CD8-positive, alpha-beta memory T cell (primary cell): ENCODE measurements around the gene TPMT. TPM values are rescaled to one million over a fixed set of nuclear protein-coding genes. Genes with fewer than 3 reads are reported as not detected.

Source experiments
- CTCF ChIA-PET: fragments of 350-600 bp; sonication (Branson Sonifier 250); formaldehyde crosslinking; loops from one replicate; lab custom pipeline; 2021; ENCODE audit warnings: antibody characterized with exemption; lab: Charles Lee
- POLR2A ChIA-PET: fragments of 350-600 bp; sonication (Branson Sonifier 250); formaldehyde crosslinking; loops from one replicate; lab custom pipeline; 2021; ENCODE audit warnings: antibody characterized with exemption; lab: Charles Lee
- DNase-seq, 5 donors: peaks; one replicate each; pipeline versions ENCODE4 v3.0.0 to v3.0.0-alpha.2; 2020 to 2022; ENCODE audit warnings: mixed read lengths in 1 of 5
- H3K27ac ChIP-seq: one replicate; pipeline ENCODE4 v1.7.0; 2013; ENCODE audit warnings: low read depth, mild to moderate bottlenecking, low read length, moderate library complexity
- H3K27me3 ChIP-seq: 2 replicates; pipeline ENCODE4 v1.7.0; 2013; ENCODE audit warnings: low read length, mild to moderate bottlenecking; ENCODE audit not compliant: insufficient read depth, poor library complexity, severe bottlenecking
- H3K36me3 ChIP-seq: 2 replicates; pipeline ENCODE4 v1.7.0; 2013; ENCODE audit warnings: mild to moderate bottlenecking, low read length, moderate library complexity; ENCODE audit not compliant: insufficient read depth
- H3K4me1 ChIP-seq: 2 replicates; pipeline ENCODE4 v1.7.0; 2013; ENCODE audit warnings: mild to moderate bottlenecking, low read length, moderate library complexity; ENCODE audit not compliant: insufficient read depth
- H3K4me3 ChIP-seq: 2 replicates; pipeline ENCODE4 v1.7.0; 2013; ENCODE audit warnings: mild to moderate bottlenecking, low read length
- H3K9me3 ChIP-seq: 2 replicates; pipeline ENCODE4 v1.7.0; 2013; ENCODE audit warnings: mild to moderate bottlenecking, low read length
- H3K27ac Mint-ChIP-seq, 8 donors: one replicate each; pipeline ENCODE4 v1.8.0; 2020 to 2021; ENCODE audit warnings: mixed read lengths in 8 of 8, mild to moderate bottlenecking in 6 of 8, inconsistent platforms in 3 of 8, moderate library complexity in 3 of 8
- H3K27me3 Mint-ChIP-seq, 2 donors: one replicate each; pipeline ENCODE4 v1.8.0; 2020 to 2021; ENCODE audit warnings: mixed read lengths in 2 of 2, mild to moderate bottlenecking in 1 of 2, moderate library complexity in 1 of 2
- H3K36me3 Mint-ChIP-seq, 3 donors: one replicate each; pipeline ENCODE4 v1.8.0; 2020 to 2021; ENCODE audit warnings: mixed read lengths in 3 of 3, inconsistent platforms in 1 of 3, mild to moderate bottlenecking in 1 of 3
- H3K4me1 Mint-ChIP-seq, 3 donors: one replicate each; pipeline ENCODE4 v1.8.0; 2020 to 2021; ENCODE audit warnings: mixed read lengths in 3 of 3, inconsistent platforms in 1 of 3, mild to moderate bottlenecking in 1 of 3
- H3K4me3 Mint-ChIP-seq, 7 donors: one replicate each; pipeline ENCODE4 v1.8.0; 2020 to 2021; ENCODE audit warnings: mixed read lengths in 7 of 7, mild to moderate bottlenecking in 6 of 7, moderate library complexity in 4 of 7, inconsistent platforms in 2 of 7
- H3K9me3 Mint-ChIP-seq, 5 donors: one replicate each; pipeline ENCODE4 v1.8.0; 2020 to 2022; ENCODE audit warnings: mixed read lengths in 5 of 5, mild to moderate bottlenecking in 3 of 5, moderate library complexity in 2 of 5, inconsistent platforms in 1 of 5
- polyA plus RNA-seq: library from polyadenylated mRNA; unstranded; fragments of 300-500 nt; fragmentation: Illumina TruSeq; gene quantifications from one replicate; pipeline ENCODE4 v1.2.3, GENCODE V29; 2021
- total RNA-seq, 2 experiments: library from RNA; stranded (reverse); gene quantifications; one replicate each; pipeline ENCODE4 v1.2.3, GENCODE V29; 2021

TPMT gene
- total and polyA plus RNA-seq, 3 experiments from 2014 or later, result 9.1 to 14.9 (median 9.7) TPM

- H3K4me3 ChIP-seq, result no peak overlapping the region
- no peaks in the 10 kb centered on the region for H3K36me3 ChIP-seq
- no peak overlapping the region for H3K27ac ChIP-seq
- ChIA-PET CTCF (interaction anchor here (0.6 kb wide), 1 partner anchor 666 kb away, joined by 3 read pairs; no protein-coding TSS in a partner anchor), POLR2A (no interaction called here)
- H3K27me3 Mint-ChIP-seq, result peaks cover 11 to 42% of the 10 kb centered on the region in 2 donors
- H3K36me3 Mint-ChIP-seq, result peaks cover 0 to 6% (median 2%) of the 10 kb centered on the region in 3 donors
- DNase-seq, result no peak
- H3K4me3 Mint-ChIP-seq, result no peak overlapping the region
- no peaks in the 10 kb centered on the region for H3K4me1 Mint-ChIP-seq
- no peaks in the 10 kb centered on the region for H3K9me3 ChIP-seq
- H3K9me3 Mint-ChIP-seq, result peaks cover 11 to 17% (median 12%) of the 10 kb centered on the region in 5 donors
- H3K4me1 ChIP-seq, result no peaks in the 10 kb centered on the region
- H3K27ac Mint-ChIP-seq, result no peak overlapping the region
- no peaks in the 10 kb centered on the region for H3K27me3 ChIP-seq
Measured at GRCh38 chr6:18101873-18102272, 53.0 kb downstream of the TPMT start.

- Histone ChIP-seq H3K36me3 (no peaks in the 10 kb centered on the region), H3K27me3 (no peaks in the 10 kb centered on the region), H3K27ac (no peak overlapping the region), H3K4me3 (no peak overlapping the region), H3K9me3 (no peaks in the 10 kb centered on the region), H3K4me1 (no peaks in the 10 kb centered on the region)
- H3K4me1 Mint-ChIP-seq, result no peaks in the 10 kb centered on the region
- peaks cover 11 to 45% of the 10 kb centered on the region in 2 donors for H3K27me3 Mint-ChIP-seq
- POLR2A ChIA-PET, result no interaction called here
- DNase-seq, result no peak
- peaks cover 0 to 6% (median 2%) of the 10 kb centered on the region in 3 donors for H3K36me3 Mint-ChIP-seq
- CTCF ChIA-PET, result no interaction called here
- H3K9me3 Mint-ChIP-seq, result peaks cover 6 to 13% (median 7%) of the 10 kb centered on the region in 5 donors
- H3K4me3 Mint-ChIP-seq, result no peak overlapping the region
- H3K27ac Mint-ChIP-seq, result no peak overlapping the region
Measured at GRCh38 chr6:18101271-18101670, 53.6 kb downstream of the TPMT start.

GRCh38 chr6:18100296-18100695 is 54.6 kb downstream of the TPMT start:
- Histone ChIP-seq H3K4me3 (no peak overlapping the region), H3K9me3 (no peaks in the 10 kb centered on the region), H3K27me3 (no peaks in the 10 kb centered on the region), H3K36me3 (no peaks in the 10 kb centered on the region), H3K27ac (no peak overlapping the region), H3K4me1 (no peaks in the 10 kb centered on the region)
- ChIA-PET CTCF (no interaction called here), POLR2A (no interaction called here)
- peaks cover 0 to 6% (median 0%) of the 10 kb centered on the region in 5 donors for H3K9me3 Mint-ChIP-seq
- H3K36me3 Mint-ChIP-seq, result peaks cover 0 to 2% (median 0%) of the 10 kb centered on the region in 3 donors
- H3K27ac Mint-ChIP-seq, result no peak overlapping the region
- H3K4me3 Mint-ChIP-seq, result no peak overlapping the region
- DNase-seq, result no peak
- H3K4me1 Mint-ChIP-seq, result no peaks in the 10 kb centered on the region
- peaks cover 11 to 41% of the 10 kb centered on the region in 2 donors for H3K27me3 Mint-ChIP-seq

DNA sequence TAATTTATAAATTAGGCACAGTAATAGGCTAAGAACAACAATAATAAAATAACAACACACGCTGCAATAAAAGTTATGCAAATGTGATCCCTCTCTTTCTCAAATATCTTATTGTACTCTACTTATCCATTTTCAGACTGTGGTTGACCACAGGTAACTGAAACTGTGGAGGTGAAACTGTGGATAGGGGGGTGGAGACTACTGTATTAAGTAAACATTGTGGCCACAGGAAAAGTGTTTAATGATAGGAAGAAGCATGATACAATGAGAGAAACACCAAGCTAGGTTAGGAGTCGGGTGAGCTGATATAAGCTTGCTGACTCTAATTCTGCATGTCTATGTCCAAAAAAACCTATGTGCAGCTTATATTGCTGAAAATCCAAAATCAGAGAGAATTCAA is 55.4 kb downstream of the TPMT start:
- CTCF ChIA-PET, result no interaction called here
- Histone ChIP-seq H3K27ac (no peak overlapping the region), H3K9me3 (no peaks in the 10 kb centered on the region), H3K36me3 (no peaks in the 10 kb centered on the region), H3K4me1 (no peaks in the 10 kb centered on the region), H3K27me3 (no peaks in the 10 kb centered on the region), H3K4me3 (no peak overlapping the region)
- peaks cover 0 to 2% (median 0%) of the 10 kb centered on the region in 3 donors for H3K36me3 Mint-ChIP-seq
- H3K4me3 Mint-ChIP-seq, result no peak overlapping the region
- no peaks in the 10 kb centered on the region for H3K4me1 Mint-ChIP-seq
- H3K27ac Mint-ChIP-seq, result no peak overlapping the region
- peaks cover 11 to 41% of the 10 kb centered on the region in 2 donors for H3K27me3 Mint-ChIP-seq
- H3K9me3 Mint-ChIP-seq, result peaks cover 0 to 6% (median 0%) of the 10 kb centered on the region in 5 donors
- no peak for DNase-seq
- POLR2A ChIA-PET, result no interaction called here

- CTCF ChIA-PET, result no interaction called here
- no peak overlapping the region for H3K4me3 Mint-ChIP-seq
- no peaks in the 10 kb centered on the region for H3K36me3 Mint-ChIP-seq
- Histone ChIP-seq H3K4me1 (no peaks in the 10 kb centered on the region), H3K27ac (no peak overlapping the region), H3K36me3 (no peaks in the 10 kb centered on the region), H3K4me3 (no peak overlapping the region), H3K9me3 (no peaks in the 10 kb centered on the region), H3K27me3 (no peaks in the 10 kb centered on the region)
- DNase-seq, result no peak
- POLR2A ChIA-PET, result no interaction called here
- peaks cover 0 to 2% (median 0%) of the 10 kb centered on the region in 5 donors for H3K9me3 Mint-ChIP-seq
- H3K27me3 Mint-ChIP-seq, result peaks cover 5 to 19% of the 10 kb centered on the region in 2 donors
- H3K4me1 Mint-ChIP-seq, result no peaks in the 10 kb centered on the region
- H3K27ac Mint-ChIP-seq, result no peak overlapping the region
Measured at GRCh38 chr6:18096423-18096822, 58.5 kb downstream of the TPMT start.

DNA sequence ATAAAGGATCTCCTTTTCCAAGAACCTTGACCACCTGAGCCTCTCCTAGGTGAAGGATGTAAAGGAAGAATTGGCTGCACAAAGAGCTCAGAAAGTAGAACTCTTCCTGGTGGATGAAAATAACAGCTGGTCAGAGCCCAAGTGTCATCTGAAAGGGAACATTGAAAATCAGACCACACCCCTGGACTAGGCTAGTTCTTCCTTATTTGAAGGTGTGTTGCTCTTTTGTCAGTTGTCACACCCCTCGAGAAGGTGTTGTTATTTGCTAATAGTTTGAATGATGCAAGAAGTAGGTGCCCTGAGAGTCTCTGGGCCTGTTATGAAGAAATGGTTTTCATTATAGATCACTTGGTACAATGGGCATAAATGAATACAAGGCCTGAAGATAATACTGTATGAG is 63.5 kb downstream of the TPMT start:
- no peaks in the 10 kb centered on the region for H3K4me1 ChIP-seq
- Mint-ChIP-seq H3K4me1 (no peaks in the 10 kb centered on the region), H3K36me3 (no peaks in the 10 kb centered on the region), H3K4me3 (no peak overlapping the region), H3K9me3 (peaks cover 3 to 12% (median 8%) of the 10 kb centered on the region in 5 donors), H3K27ac (no peak overlapping the region), H3K27me3 (peaks cover 3 to 12% of the 10 kb centered on the region in 2 donors)
- no peak overlapping the region for H3K27ac ChIP-seq
- CTCF ChIA-PET, result no interaction called here
- H3K4me3 ChIP-seq, result no peak overlapping the region
- POLR2A ChIA-PET, result interaction anchor here (0.7 kb wide), 1 partner anchor 31 kb away, joined by 10 read pairs; no protein-coding TSS in a partner anchor
- H3K9me3 ChIP-seq, result no peaks in the 10 kb centered on the region
- H3K27me3 ChIP-seq, result no peaks in the 10 kb centered on the region
- no peak for DNase-seq
- H3K36me3 ChIP-seq, result no peaks in the 10 kb centered on the region

GRCh38 chr6:18090349-18090786 is 64.5 kb downstream of the TPMT start:
- ChIA-PET CTCF (no interaction called here), POLR2A (no interaction called here)
- Histone ChIP-seq H3K4me3 (no peak overlapping the region), H3K9me3 (no peaks in the 10 kb centered on the region), H3K36me3 (no peaks in the 10 kb centered on the region), H3K27me3 (no peaks in the 10 kb centered on the region), H3K27ac (no peak overlapping the region), H3K4me1 (no peaks in the 10 kb centered on the region)
- H3K27me3 Mint-ChIP-seq, result peaks cover 3 to 20% of the 10 kb centered on the region in 2 donors
- H3K4me3 Mint-ChIP-seq, result no peak overlapping the region
- no peaks in the 10 kb centered on the region for H3K4me1 Mint-ChIP-seq
- no peaks in the 10 kb centered on the region for H3K36me3 Mint-ChIP-seq
- no peak overlapping the region for H3K27ac Mint-ChIP-seq
- peaks cover 3 to 12% (median 8%) of the 10 kb centered on the region in 5 donors for H3K9me3 Mint-ChIP-seq
- DNase-seq, result no peak

GRCh38 chr6:18088419-18089296 is 66.2 kb downstream of the TPMT start:
- Mint-ChIP-seq H3K4me1 (no peaks in the 10 kb centered on the region), H3K4me3 (no peak overlapping the region), H3K27me3 (peaks cover 3 to 26% of the 10 kb centered on the region in 2 donors), H3K27ac (no peak overlapping the region), H3K36me3 (no peaks in the 10 kb centered on the region), H3K9me3 (peaks cover 3 to 12% (median 8%) of the 10 kb centered on the region in 5 donors)
- no peak overlapping the region for H3K4me3 ChIP-seq
- POLR2A ChIA-PET, result no interaction called here
- H3K27ac ChIP-seq, result no peak overlapping the region
- no peaks in the 10 kb centered on the region for H3K9me3 ChIP-seq
- H3K36me3 ChIP-seq, result no peaks in the 10 kb centered on the region
- CTCF ChIA-PET, result no interaction called here
- no peaks in the 10 kb centered on the region for H3K4me1 ChIP-seq
- no peaks in the 10 kb centered on the region for H3K27me3 ChIP-seq
- no peak for DNase-seq
